ENCODE results near the gene PDZD7. TPM values are rescaled to one million over a fixed set of nuclear protein-coding genes. Genes with fewer than 3 reads are reported as not detected.
A peak's percentile ranks its signal among the peaks of the same experiment; 100 is the strongest.

PDZD7 gene
- total and polyA plus RNA-seq, 9 of the 15 experiments (the other 6 are each of a cell fraction or from before 2014, with no cell fraction given) = 0.04 to 0.24 (median 0.08) TPM; not detected in 3

DNA sequence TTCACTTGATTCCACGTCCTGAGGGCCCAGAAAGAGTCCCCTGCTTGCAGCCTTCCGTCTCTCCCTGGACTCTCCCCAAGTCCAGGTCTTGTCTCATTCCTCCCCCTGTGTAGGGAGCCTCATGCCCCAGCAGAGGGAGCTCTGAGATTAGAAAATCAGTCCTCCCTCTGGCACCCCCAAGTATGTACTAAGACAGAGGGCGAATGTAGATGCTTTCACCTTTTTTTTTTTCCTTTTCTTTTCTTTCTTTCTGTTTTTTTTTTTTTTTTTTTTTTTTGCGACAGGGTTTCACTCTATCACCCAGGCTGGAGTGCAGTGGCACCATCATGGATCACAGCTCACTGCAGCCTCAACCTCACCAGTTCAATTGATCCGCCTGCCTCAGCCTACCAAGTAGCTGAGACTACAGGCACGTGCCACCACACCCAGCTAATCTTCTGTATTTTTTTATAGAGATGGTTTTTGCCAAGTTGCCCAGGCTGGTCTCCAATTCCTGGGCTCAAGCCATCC, 10.4 kb upstream of the PDZD7 start (continued):
- TF ChIP-seq, protein P1, sequence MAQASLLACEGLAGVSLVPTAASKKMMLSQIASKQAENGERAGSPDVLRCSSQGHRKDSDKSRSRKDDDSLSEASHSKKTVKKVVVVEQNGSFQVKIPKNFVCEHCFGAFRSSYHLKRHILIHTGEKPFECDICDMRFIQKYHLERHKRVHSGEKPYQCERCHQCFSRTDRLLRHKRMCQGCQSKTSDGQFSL (CRISPR knock-in tag; IDR thresholded peaks at IDR 0.05) = peak; percentile 75
- TF ChIP-seq, protein P1 (tag; IDR thresholded peaks at IDR 0.05) = peak in 1 of 2 experiments; percentile 67; a peak in 1 of 4 replicates
- TF ChIP-seq, protein P2, sequence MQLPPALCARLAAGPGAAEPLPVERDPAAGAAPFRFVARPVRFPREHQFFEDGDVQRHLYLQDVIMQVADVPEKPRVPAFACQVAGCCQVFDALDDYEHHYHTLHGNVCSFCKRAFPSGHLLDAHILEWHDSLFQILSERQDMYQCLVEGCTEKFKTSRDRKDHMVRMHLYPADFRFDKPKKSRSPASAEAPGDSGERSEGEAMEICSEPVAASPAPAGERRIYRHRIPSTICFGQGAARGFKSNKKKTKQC (CRISPR knock-in tag; IDR thresholded peaks at IDR 0.05) = no peak
- TF ChIP-seq RFX5 (IDR thresholded peaks at IDR 0.05; ENCODE audit: low read depth, low read length) = no peak
- no peak for TF ChIP-seq ZNF239 (CRISPR knock-in tag; IDR thresholded peaks at IDR 0.05)
- no peak for TF ChIP-seq SP1 (CRISPR knock-in tag; IDR thresholded peaks at IDR 0.05)
- TF ChIP-seq ARID2 (IDR thresholded peaks at IDR 0.05) = peak; percentile 42; the same call in 1 of the 2 replicates

DNA sequence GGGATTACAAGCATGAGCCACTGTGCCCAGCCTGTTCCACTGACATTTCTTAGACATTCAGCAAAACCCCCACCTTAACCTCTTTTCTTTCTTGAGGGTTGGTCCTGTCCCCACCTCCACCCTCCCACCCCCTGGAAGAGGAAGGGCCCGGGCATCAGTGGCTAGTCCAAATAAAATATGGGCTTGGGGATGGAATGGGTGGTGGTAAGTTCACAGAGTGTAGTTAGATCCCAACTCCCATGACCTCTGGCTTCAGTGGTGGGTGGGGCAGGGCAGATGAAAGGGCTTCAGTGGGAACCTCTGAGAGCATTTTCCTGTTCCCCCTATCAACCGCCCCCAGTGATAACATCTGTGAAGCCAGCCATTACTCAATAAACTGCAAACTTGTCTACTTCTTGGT, 9.9 kb upstream of the PDZD7 start:
- no peak for TF ChIP-seq ZNF134 (CRISPR knock-in tag; conservative IDR thresholded peaks at IDR 0.05)
- no peak for TF ChIP-seq BRD4 (IDR thresholded peaks at IDR 0.05)
- TF ChIP-seq, protein P3, sequence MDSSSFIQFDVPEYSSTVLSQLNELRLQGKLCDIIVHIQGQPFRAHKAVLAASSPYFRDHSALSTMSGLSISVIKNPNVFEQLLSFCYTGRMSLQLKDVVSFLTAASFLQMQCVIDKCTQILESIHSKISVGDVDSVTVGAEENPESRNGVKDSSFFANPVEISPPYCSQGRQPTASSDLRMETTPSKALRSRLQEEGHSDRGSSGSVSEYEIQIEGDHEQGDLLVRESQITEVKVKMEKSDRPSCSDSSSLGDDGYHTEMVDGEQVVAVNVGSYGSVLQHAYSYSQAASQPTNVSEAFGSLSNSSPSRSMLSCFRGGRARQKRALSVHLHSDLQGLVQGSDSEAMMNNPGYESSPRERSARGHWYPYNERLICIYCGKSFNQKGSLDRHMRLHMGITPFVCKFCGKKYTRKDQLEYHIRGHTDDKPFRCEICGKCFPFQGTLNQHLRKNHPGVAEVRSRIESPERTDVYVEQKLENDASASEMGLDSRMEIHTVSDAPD (CRISPR knock-in tag; IDR thresholded peaks at IDR 0.05) = no peak
- H2AFZ ChIP-seq (ENCODE audit: low read depth, low read length) = no peak overlapping the region
- no TSS peak for BruUV-seq (replicated peaks)
- WGBS (ENCODE audit: insufficient coverage, low coverage, missing lambda C conversion rate) = 14% methylated on average over 1 of the region's 2 CpGs
- no peaks in the 10 kb centered on the region for H3K9me1 ChIP-seq (ENCODE audit: control insufficient read depth, insufficient read depth, low read length)
- ChIA-PET CTCF (ENCODE audit: low intra/inter-chr PET ratio) (interaction anchor here (0.6 to 3.7 kb wide), 6 partner anchors 9 to 101 kb away, joined by 3 to 37 read pairs (median 5); no protein-coding TSS in a partner anchor), POLR2A (interaction anchor here (1.0 to 1.5 kb wide), 2 partner anchors 10 to 21 kb away, joined by 3 to 5 read pairs; partner anchors contain the start of genes KAZALD1, PDZD7 and SFXN3)
- FAIRE-seq (no peak), ATAC-seq (no peak), DNase-seq (ENCODE audit: extremely low read depth in 1 of 4, low spot score in 3 of 4) (no peak)
- no peaks in the 10 kb centered on the region for H3K36me3 ChIP-seq (ENCODE audit: control insufficient read depth, insufficient read depth, low read length)
- intact Hi-C loops (cut with micrococcal nuclease) (loop anchor here (2.0 to 5.0 kb wide), 2 partner anchors 101 to 172 kb away; no protein-coding TSS in a partner anchor), in situ Hi-C loops (cut with MboI) (no loop called here)
- H3K4me2 ChIP-seq (ENCODE audit: insufficient read depth, low read length) = no peak overlapping the region
- H4K20me1 ChIP-seq (replicated peaks; ENCODE audit: control insufficient read depth, insufficient read depth, low read length) = no peaks in the 10 kb centered on the region
- H3K4me3 ChIP-seq = no peak overlapping the region
- no peaks in the 10 kb centered on the region for H3K9me3 ChIP-seq (replicated peaks; ENCODE audit: control insufficient read depth, insufficient read depth, low read depth, low read length)
- H3K9ac ChIP-seq (ENCODE audit: insufficient read depth in 1 of 2, low read depth in 2 of 2, low read length in 2 of 2) = peak overlapping the region in 1 of 2 experiments; percentile 3; a peak in 1 of 4 replicates
- no peaks in the 10 kb centered on the region for H3K27me3 ChIP-seq (ENCODE audit: control insufficient read depth in 2 of 2, insufficient read depth in 2 of 2, low read length in 2 of 2)
- H3K4me1 ChIP-seq (replicated peaks in 1 of 2; ENCODE audit: control insufficient read depth in 2 of 2, insufficient read depth in 2 of 2, low read length in 2 of 2) = peaks cover 9 to 11% of the 10 kb centered on the region in 2 experiments
- no peak overlapping the region for H3K27ac ChIP-seq (ENCODE audit: extremely low read depth, low read depth, low read length)
- no peaks in the 10 kb centered on the region for H3K79me2 ChIP-seq (ENCODE audit: control insufficient read depth, insufficient read depth, low read length)
